ENCODE results near the gene ENO1. TPM values are rescaled to one million over a fixed set of nuclear protein-coding genes. Genes with fewer than 3 reads are reported as not detected.

ENO1 gene
- total RNA-seq, 2 donors from 2014 or later, result 386 to 423 TPM

DNA sequence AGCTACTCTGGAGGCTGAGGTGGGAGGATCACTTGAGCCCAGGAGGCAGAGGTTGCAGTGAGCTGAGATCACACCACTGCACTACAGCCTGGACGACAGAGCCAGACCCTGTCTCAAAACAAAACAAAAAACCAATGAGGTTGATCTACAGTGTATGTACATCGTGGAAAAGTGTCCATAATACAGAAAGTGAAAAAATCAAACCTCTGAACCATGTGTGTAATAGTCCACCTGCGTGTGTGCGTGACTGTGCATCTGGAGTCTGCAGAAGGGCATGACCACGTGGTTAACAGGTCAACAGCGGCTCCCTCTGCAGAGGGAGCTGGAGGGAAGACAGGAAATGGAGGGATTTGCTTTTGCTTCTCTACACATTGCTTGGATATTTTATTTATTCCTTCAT is 32.4 kb upstream of the ENO1 start:
- Histone ChIP-seq H3K27me3 (replicated peaks; ENCODE audit: insufficient read depth) (no peaks in the 10 kb centered on the region), H3K4me1 (replicated peaks) (no peaks in the 10 kb centered on the region), H3K27ac (no peak overlapping the region), H3K4me3 (no peak overlapping the region), H3K36me3 (no peaks in the 10 kb centered on the region), H3K9me3 (no peaks in the 10 kb centered on the region)
- intact Hi-C loops (cut with DNase I), result loop anchor here (10.0 kb wide), 1 partner anchor 274 kb away; no protein-coding TSS in a partner anchor
- 64% methylated on average over 6 of the region's 6 CpGs for WGBS
- DNase-seq (ENCODE audit: low spot score), result no peak
- TF ChIP-seq POLR2AphosphoS5 (IDR thresholded peaks at IDR 0.05), result no peak
- TF ChIP-seq, protein P1, sequence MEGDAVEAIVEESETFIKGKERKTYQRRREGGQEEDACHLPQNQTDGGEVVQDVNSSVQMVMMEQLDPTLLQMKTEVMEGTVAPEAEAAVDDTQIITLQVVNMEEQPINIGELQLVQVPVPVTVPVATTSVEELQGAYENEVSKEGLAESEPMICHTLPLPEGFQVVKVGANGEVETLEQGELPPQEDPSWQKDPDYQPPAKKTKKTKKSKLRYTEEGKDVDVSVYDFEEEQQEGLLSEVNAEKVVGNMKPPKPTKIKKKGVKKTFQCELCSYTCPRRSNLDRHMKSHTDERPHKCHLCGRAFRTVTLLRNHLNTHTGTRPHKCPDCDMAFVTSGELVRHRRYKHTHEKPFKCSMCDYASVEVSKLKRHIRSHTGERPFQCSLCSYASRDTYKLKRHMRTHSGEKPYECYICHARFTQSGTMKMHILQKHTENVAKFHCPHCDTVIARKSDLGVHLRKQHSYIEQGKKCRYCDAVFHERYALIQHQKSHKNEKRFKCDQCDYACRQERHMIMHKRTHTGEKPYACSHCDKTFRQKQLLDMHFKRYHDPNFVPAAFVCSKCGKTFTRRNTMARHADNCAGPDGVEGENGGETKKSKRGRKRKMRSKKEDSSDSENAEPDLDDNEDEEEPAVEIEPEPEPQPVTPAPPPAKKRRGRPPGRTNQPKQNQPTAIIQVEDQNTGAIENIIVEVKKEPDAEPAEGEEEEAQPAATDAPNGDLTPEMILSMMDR (IDR thresholded peaks at IDR 0.05), result no peak
- no peak for TF ChIP-seq POLR2A (IDR thresholded peaks at IDR 0.05)

DNA sequence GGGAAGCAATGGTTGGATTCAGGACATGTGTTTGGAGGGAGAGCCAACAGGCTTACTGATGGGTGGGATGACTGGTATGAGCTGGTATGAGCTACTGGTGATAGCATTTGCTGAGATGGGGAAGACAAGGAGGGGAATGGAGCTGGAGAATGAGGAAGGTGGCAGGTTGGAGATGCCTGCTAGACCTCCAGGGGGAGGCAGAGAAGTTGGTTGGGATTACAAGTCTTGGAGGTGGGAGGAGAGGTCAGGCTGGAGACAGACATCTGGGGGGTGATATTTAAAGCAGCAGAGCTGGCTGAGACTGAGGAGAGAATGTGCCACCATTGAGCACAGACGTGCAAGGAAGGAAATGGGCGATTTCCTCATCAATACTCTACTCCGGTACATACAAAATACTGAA is 31.8 kb upstream of the ENO1 start:
- Histone ChIP-seq H3K36me3 (no peaks in the 10 kb centered on the region), H3K9me3 (no peaks in the 10 kb centered on the region), H3K27me3 (replicated peaks; ENCODE audit: insufficient read depth) (no peaks in the 10 kb centered on the region), H3K4me1 (replicated peaks) (no peaks in the 10 kb centered on the region), H3K4me3 (no peak overlapping the region), H3K27ac (no peak overlapping the region)
- intact Hi-C loops (cut with DNase I), result loop anchor here (10.0 kb wide), 1 partner anchor 274 kb away; no protein-coding TSS in a partner anchor
- TF ChIP-seq POLR2A (IDR thresholded peaks at IDR 0.05) (no peak), POLR2AphosphoS5 (IDR thresholded peaks at IDR 0.05) (no peak)
- TF ChIP-seq, protein P1 (IDR thresholded peaks at IDR 0.05), result no peak
- DNase-seq (ENCODE audit: low spot score), result no peak
- 87% methylated on average over 3 of the region's 3 CpGs for WGBS

DNA sequence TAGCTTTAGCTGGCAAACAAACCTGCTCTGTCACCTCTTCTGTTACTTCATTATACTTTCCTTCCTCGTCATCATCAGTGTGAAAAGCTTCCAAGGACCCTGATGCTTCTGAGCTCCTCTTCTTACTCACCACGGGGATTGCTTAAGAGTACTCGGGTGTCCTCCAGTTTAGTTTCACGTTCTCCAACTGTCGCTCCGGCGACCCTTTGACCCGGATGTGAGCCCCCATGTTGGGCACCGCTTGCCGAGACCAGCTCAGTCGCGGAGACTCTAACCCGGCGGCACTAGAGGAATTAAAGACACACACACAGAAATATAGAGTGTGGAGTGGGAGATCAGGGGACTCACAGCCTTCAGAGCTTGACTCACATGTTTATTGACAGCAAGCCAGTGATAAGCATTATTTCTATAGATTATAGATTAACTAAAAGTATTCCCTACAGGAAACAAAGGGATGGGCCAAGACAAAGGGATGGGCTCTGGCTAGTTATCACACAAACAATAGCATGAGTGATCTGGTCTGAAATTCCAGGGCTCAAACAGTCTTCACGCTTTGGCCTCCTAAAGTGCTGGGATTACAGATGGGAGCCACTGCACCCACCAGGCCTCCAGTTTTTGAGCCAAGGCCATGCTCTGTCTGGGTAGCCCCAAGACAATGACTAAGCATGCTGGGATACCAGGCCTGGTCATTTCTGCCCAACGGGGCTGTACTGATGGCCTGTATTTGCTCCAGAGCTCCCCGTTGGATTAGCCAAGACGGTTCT is 30.1 kb upstream of the ENO1 start:
- no peaks in the 10 kb centered on the region for H3K27me3 ChIP-seq (replicated peaks; ENCODE audit: insufficient read depth)
- H3K9me3 ChIP-seq, result no peaks in the 10 kb centered on the region
- no peak for DNase-seq (ENCODE audit: low spot score)
- 74% methylated on average over 18 of the region's 18 CpGs for WGBS
- H3K4me1 ChIP-seq (replicated peaks), result no peaks in the 10 kb centered on the region
- intact Hi-C loops (cut with DNase I), result no loop called here
- no peak overlapping the region for H3K4me3 ChIP-seq
- no peak overlapping the region for H3K27ac ChIP-seq
- no peaks in the 10 kb centered on the region for H3K36me3 ChIP-seq
- no peak for TF ChIP-seq POLR2A (IDR thresholded peaks at IDR 0.05)
- TF ChIP-seq, protein P1 (IDR thresholded peaks at IDR 0.05), result no peak
- TF ChIP-seq POLR2AphosphoS5 (IDR thresholded peaks at IDR 0.05), result no peak

DNA sequence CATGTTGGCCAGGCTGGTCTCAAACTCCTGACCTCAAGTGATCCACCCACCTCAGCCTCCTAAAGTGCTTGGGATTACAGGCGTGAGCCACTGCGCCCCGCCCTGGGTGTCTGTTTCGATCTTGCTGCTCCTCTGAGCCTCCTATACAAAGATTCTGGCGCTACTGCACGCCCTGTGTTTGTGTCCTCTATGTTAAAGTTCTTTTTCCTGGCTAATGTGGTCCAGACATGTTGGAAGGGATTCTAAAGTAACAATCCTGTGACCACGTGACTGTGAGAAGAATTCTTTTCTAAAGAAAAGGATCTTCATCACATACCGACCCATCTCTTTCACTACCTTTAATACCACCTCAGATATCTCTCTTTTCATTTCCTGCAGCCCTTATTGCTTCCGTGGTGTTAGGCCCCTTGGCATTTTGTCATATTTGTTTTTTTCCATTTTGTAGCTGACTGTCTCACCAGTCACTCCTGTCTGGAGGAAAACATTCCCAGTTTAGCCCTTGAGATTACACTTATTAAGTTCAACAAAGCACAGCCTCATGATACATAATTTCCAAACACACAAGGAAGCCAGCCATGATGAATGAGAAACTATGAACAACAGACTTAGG is 27.2 kb upstream of the ENO1 start:
- DNase-seq (ENCODE audit: low spot score), result no peak
- TF ChIP-seq, protein P1 (IDR thresholded peaks at IDR 0.05), result no peak
- TF ChIP-seq POLR2AphosphoS5 (IDR thresholded peaks at IDR 0.05), result peak; percentile 15
- Histone ChIP-seq H3K27ac (peak overlapping the region in 1 of 2 donors; percentile 11), H3K4me1 (replicated peaks) (no peaks in the 10 kb centered on the region), H3K4me3 (no peak overlapping the region), H3K36me3 (no peaks in the 10 kb centered on the region), H3K27me3 (replicated peaks; ENCODE audit: insufficient read depth) (no peaks in the 10 kb centered on the region), H3K9me3 (no peaks in the 10 kb centered on the region)
- intact Hi-C loops (cut with DNase I), result no loop called here
- 53% methylated on average over 9 of the region's 9 CpGs for WGBS

Data from prostate gland (tissue), 2 donors.